GM10847 (cell line): ENCODE measurements around the gene IL17D.

ENCODE experiments used
- POLR2A ChIP-seq: IDR thresholded peaks from 2 replicates; pipeline ENCODE4 v1.6.1; 2011; ENCODE audit not compliant: insufficient read length; ENCODE audit errors: extremely low read depth

The IL17D gene

GRCh38 chr13:20702915-20703779, at the start of gene IL17D:
TSS of gene IL17D (plus strand) at chr13:20703699. CDS start at chr13:20704002, 303 bp downstream.
- TF ChIP-seq POLR2A = no peak

GRCh38 chr13:20654156-20654555, 49.3 kb upstream of the IL17D start:
- TF ChIP-seq POLR2A = no peak

GRCh38 chr13:20658451-20659040, 45.0 kb upstream of the IL17D start:
- TF ChIP-seq POLR2A = no peak

DNA sequence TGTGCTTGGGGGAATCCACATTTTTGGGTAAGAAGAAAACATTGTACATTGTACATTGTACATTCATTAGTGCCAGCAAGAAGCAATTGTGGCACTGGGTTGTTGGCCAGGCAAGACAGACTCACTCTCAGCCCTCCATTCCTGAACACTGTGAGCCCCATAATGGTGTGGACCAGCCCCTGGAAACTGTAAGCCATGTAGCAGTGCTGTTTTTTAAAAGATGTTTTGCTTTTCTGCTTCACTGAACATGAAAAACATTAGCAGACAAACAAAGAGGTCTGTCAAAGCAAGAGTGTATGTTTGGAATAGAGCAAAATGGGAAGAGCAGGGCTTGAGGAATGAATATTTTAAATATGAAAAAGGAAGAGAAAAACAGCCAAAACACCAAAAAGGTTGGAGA, 39.1 kb upstream of the IL17D start:
- no peak for TF ChIP-seq POLR2A

DNA sequence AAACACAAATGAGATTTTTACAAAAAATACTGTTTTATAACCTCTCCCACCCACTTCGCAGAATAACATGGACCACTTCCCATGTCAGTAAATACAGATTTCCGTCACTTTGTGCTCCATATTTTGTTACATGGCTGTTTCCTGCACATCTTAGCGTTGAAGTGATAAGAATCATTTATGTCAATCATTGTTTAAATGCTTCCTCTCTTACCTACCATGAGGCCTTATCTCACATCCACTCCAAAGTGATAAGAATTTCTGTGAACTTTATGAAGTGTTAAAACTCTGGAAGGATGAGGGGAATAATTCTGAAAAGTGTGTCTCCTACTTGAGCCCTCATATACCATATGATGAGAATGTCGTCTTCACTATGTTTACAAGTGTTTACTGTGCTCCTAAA, 36.6 kb upstream of the IL17D start:
- no peak for TF ChIP-seq POLR2A

- TF ChIP-seq POLR2A = no peak
Observed at GRCh38 chr13:20667857-20668437, 35.6 kb upstream of the IL17D start.

GRCh38 chr13:20669162-20669561, 34.3 kb upstream of the IL17D start:
- no peak for TF ChIP-seq POLR2A

DNA sequence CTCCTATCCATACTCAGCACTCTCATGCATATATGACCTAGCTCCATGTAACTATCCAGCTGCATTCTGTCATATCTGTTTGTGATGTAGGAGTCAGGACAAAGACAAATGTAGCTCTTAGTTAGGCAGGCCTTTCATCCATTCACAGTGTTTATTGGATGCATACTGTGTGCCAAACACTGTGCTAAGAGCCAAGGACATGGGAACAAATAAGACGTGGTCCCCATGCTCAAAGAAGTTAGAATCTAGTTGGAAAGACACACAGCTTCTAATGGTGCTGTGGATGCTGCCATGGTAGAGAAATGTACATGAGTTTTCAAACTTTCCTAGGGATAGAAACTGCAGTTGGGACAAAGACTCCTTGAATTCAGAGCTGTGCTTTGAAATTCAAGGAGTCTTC, 31.7 kb upstream of the IL17D start:
- no peak for TF ChIP-seq POLR2A

DNA sequence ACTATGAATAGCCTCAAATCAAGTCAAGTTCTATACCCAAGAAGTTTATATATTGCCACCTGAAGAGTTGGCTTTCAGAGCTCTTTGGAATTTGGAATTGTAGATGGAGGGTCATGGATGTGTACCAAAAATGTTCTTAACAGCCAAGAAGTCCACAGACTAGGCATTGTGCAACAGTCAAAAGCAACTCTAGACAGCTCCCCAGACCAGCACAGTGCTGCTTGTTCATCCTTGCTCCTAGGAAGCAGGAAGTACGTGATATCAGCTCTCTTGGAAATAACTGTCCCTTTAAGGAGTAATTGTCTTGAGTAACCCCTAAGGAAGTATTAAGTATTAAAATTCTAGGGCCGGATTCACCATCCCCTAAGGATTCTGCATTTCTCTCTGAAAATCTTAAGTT, 30.7 kb upstream of the IL17D start:
- TF ChIP-seq POLR2A = no peak

DNA sequence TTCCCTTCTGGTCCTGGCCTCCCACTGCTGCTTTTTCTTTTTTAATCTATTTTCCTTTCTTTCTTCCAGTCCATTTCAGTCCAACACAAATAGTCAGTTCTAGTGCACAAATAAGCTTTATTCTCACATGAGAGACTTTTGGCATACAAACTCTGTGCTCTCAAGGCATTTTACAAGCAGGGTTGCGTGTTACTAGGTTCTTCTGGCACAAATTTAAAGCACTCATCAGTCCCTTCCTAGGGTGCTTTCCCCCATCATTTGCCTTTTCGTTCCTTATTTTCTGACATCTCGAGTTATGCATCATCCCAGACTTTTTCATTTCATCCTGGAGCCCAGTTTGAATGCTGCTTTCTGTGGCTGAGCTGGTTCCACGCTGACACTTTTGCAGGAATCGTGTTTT, 29.8 kb upstream of the IL17D start:
- no peak for TF ChIP-seq POLR2A

GRCh38 chr13:20676213-20676612, 27.3 kb upstream of the IL17D start:
- TF ChIP-seq POLR2A = no peak

DNA sequence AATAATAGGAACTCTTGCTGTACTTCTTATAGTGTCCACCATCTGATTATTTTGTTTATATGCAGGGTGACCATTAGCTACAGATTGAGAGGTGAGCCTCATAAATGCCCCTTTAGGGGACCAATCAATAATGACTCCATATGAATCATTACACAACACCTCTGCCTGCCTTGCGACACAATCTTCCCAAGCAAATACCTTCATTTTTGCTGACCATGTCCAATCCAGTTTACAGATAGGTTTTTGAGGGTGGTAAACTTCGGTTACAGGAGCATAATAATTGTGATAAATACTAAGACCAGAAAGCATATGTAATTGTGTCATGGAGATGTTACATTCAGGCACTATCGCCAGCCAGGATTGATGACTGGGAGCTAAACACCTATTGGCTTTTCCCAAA, 23.6 kb upstream of the IL17D start:
- no peak for TF ChIP-seq POLR2A

GRCh38 chr13:20680416-20681080, 23.0 kb upstream of the IL17D start:
- TF ChIP-seq POLR2A = no peak

GRCh38 chr13:20682061-20682460, 21.4 kb upstream of the IL17D start:
- no peak for TF ChIP-seq POLR2A

GRCh38 chr13:20684041-20684440, 19.5 kb upstream of the IL17D start:
- no peak for TF ChIP-seq POLR2A

DNA sequence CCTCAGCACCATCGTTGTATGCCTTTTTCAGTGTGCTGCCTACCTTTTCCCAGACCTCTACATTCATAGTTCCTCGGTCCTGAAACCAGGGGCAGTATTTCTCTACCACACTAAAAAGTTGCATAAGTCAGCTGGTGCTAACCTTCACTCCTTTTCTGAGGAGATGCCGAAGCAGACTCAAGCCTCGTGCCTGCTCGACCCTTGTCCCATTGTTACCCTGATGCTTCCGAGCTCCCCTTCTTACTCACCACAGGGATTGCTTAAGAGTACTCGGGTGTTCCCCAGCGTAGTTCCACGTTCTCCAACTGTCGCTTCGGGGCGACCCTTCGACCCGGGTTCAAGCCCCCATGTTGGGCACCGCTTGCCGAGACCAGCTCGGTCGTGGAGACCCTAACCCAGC, 19.0 kb upstream of the IL17D start:
- no peak for TF ChIP-seq POLR2A
